NCI-H187 treated with DMSO at 0.1 percent for 48 hours (cell line): Measurements from ENCODE around the gene LRRC3.
"Not testable (repeated sequence)": the region's sequence is repeated elsewhere in the genome, so short reads cannot be mapped to it uniquely, and the experiment has no call there.

Experiments used
- DNase-seq: peaks from one replicate; lab custom pipeline; 2025; lab: John Stamatoyannopoulos, UW

Gene LRRC3

DNA sequence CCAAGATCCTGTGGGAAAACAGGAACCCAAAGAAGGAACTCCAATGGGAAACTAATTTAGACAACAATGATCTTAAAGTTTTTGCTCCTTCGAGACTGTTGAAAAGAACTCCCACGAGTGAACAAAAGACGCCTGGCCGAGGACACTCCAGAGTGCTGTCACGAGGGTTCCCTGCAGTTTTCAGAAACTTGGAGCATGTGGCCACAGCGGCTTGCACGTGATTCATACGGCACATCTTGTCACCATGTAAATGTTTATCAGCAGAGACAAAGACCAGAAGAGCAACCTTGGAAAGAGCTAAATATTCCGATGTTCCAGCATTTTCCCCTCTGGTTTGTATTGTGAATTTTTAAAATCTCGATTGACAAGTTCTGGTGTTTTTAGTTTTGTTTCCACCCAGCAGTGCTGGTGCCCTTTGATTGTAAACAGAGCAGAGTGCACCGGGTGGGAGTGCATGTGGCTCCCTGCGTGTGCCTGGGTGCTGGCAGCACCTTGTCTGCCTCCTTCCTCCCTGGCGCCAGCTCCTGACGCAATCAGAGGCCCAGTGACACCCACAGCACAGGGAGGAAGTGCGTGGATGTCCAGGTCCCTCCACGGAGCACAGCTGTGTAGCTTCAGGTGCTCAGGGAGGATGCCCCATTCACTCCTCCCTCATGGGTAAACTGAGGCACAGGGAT, 23.0 kb downstream of the LRRC3 start:
- no peak for DNase-seq

DNA sequence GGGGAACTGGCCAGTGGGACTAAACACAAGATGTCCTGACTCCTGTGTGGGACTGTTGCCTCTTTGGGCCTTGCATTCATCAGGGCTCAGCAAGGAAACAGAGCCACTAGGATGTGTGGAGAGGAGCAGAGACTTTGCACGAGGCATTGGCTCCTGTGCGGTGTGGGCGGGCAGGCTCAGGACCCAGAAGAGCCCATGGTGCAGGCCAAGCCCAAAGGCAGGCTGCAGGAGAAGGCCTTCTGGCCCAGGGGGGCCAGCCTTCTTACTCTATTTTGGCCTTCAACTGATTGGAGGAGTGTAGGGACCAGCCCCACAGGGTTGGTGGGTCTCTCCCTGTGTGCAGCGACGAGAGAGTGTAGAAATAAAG, 23.5 kb downstream of the LRRC3 start:
- no peak for DNase-seq

DNA sequence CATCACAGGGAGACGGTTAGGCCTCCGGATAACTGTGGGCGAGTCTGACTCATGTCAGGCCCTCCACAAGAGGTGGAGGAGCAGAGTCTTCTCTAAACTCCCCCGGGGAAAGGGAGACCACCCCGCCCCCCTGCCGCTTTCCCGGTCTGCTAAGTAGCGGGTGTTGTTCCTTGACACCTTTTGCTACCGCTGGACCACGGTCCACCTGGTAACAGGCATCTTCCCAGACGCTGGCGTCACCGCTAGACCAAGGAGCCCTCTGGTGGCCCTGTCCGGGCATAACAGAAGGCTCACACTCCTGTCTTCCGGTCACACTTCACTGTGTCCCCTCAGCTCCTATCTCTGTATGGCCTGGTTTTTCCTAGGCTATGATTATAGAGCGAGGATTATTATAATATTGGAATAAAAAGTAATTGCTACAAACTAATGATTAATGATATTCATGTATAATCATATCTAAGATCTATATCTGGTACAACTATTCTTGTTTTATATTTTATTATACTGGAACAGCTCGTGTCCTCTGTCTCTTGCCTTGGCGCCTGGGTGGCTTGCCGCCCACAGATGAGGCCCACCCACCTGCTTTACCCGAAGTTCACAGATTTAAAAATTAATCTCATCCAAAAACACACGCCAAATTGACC, 24.4 kb downstream of the LRRC3 start:
- not testable (repeated sequence) for DNase-seq

DNA sequence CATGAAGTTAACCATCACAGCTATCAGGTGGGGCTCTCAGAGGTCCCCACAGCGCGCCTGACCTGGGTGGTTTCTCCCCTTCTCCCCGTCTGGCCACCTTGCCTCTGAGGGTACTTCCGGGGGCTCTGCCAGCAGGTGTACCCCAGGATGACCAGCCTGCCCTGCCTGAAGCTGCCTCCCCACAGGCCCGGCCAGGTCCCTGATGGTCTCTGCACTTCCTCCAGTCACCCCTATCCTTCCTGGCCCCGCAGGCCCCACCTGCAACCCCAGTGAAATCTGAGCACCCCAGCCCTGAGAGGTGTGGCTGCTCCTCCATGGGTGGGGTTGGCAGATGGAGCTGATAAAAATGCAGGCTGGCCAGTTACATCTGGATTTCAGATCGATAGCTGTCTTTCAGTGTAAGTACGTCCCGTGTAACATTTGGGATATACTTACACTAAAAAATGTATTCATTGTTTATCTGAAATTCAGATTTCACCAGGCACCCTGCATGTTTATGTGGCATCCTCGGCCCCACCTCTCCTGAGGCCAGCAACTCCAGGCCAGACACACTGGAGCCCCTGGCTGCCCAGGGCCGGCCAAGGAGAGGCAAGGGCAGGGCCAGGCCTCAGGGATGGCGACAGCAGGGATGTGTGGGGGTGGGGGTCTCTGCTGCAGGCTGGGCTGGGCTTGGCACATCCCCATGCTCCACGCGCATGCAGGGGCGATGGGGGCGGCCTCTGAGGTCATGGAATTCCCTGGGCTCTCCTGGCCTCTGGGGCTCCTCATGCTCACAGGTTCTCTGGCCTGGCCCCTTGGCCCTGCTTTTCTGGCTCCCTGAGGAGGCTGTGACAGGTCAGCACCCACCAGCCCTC, 25.1 kb downstream of the LRRC3 start:
- no peak for DNase-seq

DNA sequence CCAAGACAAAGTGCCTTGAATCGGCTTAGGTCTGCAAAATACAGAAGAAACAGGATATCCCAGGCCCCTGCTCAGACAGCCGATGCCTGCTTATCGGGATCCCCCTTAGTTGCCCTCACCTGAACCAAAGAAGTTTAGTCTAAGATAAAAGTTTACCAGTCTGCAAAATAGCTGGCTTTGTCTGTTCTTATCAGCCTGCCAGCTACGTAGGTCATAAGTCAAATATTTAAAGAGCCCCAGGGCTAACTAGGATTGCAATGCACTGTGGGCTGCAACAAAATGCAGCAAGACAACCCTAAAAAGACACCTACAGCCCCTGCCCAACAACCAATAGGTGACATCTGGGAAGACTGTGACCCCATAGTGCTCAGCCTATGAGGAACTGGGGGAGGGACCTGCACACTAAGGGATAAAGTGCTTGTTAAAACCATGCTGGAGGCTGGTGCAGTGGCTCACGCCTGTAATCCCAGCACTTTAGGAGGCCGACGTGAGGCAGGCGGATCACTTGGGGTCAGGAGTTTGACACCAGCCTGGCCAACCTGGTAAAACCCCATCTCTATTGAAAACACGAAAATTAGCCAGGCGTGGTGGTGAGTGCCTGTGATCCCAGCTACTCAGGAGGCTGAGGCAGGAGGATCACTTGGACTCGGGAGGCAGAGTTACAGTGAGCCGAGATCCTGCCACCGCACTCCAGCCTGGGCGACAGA, 27.4 kb downstream of the LRRC3 start:
- DNase-seq: no peak

DNA sequence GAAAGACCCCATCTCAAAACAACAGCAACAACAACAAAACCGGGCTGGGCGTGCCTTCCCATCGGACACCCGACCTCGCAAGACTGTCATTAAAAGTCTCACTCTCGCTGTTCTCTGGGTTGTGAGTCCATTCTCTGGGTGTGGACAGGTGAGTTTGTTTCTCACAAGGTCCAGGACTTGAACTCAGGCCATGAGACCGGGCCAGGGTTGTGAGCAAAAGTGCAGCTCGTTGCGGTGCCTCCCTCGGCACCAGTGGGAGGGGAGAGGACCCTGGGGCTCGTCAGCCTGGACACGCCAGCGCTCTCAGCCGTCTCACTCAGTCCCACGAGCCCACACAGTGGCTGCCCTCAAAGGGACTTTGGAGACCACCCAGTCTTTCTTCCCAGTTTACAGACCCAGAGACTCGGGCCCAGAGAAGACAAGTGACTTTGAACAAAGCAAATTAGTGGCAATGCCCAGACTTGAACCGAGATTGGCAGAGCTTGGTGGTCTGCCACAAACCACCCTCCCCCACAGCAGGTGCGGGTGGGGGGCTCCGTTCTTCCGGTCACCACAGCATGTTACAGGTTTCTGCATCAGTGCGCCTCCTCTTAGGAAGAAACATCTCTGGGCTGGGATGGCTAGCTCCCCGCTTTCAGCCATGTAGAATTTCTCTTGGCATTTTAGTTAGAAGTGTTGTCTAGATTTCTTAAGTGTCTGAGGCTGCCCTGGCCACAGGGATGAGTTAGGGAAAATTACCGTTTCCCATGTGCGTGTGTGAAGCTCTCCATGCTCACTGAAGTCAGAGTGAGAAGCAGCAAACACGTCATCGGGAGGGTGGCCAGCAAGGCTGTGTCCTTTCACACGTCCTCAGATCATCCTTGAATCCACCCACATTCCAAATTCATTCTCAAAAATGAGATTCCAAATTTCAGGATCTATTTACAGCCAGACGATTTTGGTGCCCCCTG, 28.3 kb downstream of the LRRC3 start:
- DNase-seq: no peak

DNA sequence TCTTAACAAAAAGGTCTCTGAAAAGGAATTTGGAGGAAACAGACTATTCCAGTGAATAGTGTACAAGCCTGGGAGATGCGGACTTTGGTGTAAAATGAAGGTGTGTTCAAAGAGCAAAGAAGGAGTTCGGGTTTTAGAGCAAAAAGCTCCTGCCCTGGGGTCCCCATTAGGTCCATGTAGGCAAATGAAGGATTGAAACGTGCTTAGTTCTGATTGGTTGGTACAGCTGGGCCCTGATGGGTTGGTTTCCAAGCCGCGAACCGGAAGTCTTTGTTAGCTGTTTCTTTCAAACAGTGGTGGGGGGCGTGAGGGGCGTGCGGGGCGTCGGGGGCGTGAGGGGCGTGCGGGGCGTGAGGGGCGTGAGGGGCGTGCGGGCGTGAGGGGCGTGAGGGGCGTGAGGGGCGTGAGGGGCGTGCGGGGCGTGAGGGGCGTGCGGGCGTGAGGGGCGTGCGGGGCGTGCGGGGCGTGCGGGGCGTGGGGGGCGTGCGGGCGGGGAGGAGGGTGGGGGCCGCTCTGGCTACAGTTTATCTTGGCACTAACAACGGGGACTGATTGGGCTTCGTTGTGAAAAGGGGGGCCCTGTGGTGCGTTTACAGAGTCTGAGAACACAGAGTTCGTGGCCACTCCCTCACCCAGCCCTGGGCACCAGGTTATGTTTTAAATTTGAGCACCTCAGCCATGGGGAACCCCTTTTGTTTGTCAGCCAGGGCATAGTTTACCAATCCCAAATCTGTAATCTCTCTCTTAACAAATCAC, 29.4 kb downstream of the LRRC3 start:
- DNase-seq: no peak

DNA sequence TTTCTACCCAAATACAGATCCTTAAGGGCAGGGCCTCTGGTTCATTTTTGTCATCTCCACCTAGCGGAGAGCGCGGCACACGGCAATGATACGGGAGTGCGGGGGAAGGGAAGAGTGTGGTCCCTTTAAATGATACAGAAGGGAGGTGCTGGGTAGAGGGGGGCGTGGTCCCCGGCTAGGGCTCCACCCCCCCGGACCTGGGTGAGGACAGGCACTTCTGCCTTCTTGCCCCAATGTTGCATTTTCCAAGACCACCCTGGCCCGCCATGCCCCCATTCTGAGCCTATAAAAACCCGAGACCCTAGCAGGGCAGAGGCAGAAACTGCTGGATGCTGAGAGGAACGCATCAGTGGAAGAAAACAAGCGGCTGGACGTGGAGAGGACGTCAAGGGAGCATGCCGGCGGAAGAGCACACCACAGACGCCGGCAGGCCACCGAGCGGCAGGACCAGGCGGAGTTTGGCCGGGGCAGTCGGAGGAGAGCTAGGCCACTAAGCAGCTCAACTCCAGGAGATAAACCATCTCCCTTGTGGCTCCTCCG, 30.0 kb downstream of the LRRC3 start:
- no peak for DNase-seq

DNA sequence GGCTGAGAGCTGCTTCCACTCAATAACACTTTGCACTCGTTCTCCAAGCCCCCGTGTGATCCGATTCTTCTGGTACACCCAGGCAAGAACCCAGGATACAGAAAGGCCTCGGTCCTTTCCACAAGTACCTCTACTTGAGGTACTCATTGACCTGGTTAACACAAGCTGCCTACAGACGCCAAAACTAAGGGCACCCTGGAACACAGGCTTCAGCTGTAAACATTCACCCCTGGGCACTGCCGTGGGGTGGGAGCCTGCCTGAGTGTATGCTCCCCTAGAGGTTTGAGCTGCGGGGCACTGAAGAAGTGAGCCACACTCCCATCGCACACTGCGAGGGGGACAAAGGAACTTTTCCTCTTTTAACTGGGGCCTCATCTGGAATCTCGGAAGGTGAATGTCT, 30.5 kb downstream of the LRRC3 start:
- DNase-seq: no peak

DNA sequence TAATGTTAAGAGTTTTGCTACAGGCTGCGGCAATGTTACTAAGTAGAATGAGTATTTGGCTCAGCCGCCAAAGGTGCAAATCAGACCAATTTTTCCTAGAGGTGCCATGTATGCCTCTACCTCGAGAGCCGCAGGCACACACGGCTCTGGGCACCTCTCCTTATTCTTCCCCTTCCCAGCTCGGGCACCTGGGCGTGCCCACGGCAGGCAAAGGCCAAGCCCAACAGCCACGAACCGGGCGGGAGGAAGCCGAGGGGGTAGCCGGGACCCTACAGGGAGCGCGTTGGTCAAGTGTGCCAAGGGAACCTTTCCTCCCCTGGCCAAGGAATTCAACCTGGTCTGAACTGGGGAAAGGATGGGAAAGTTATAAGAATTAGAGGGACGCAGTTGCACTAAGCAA, 31.0 kb downstream of the LRRC3 start:
- DNase-seq: no peak

DNA sequence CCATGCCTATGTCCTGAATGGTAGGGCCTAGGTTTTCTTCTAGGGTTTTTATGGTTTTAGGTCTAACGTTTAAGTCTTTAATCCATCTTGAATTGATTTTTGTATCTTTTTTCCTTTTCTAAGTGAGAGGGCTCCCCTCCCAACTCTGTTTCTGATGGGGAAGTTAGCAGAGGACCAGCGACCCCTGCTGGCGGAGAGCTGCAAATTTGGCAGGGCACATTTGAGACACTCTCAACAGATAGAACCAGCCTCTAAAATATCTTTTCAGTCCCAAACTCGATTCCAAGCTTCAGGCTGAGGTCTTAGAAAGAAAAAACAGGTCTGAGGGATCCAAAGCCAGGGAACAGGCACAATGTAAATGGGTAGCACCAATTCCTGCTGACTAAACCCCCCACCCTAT, 32.5 kb downstream of the LRRC3 start:
- DNase-seq: no peak

DNA sequence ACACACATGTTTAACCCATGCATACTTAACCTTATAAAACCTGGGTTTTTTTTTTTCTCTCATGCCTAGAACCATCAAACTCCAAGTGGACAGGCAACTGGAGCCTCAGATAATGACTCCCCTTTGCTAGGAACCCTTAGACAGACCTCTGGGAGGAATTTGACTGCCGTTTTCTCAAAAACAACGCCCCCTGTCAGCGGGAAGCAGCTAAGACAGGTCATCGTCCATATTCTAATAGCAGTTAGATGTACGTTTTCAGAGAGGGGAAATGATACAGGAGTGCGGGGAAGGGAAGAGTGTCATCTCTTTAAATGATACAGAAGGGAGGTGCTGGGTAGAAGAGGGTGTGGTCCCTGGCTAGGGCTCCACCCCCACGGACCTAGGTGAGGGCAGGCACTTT, 34.7 kb downstream of the LRRC3 start:
- DNase-seq: no peak

DNA sequence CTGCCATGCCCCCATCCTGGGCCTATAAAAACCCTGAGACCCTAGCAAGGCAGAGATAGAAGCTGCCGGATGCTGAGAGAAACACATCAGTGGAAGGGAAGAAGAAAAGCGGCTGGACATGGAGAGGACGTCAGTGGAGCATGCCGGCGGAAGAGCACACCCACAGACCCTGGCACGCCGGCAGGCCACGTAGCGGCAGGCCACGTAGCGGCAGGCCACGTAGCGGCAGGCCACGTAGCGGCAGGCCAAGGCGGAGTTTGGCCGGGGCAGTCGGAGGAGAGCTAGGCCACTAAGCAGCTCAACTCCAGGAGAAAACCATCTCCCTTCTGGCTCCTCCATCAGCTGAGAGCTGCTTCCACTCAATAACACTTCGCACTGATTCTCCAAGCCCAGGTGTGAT, 35.1 kb downstream of the LRRC3 start:
- DNase-seq: no peak

DNA sequence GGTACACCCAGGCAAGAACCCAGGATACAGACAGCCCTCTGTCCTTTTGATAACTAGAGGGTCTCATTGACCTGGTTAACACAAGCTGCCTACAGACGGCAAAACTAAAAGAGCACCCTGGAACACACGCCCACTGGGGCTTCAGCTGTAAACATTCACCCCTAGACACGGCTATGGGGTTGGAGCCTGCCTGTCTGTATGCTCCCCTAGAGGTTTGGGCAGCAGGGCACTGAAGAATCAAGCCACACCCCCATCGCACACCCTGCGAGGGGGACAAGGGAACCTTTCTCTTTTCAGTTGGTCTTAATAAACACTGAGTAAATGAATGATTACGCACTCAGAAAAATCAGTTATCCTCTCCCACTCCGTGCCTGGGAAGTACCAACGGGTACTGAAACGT, 35.5 kb downstream of the LRRC3 start:
- no peak for DNase-seq

DNA sequence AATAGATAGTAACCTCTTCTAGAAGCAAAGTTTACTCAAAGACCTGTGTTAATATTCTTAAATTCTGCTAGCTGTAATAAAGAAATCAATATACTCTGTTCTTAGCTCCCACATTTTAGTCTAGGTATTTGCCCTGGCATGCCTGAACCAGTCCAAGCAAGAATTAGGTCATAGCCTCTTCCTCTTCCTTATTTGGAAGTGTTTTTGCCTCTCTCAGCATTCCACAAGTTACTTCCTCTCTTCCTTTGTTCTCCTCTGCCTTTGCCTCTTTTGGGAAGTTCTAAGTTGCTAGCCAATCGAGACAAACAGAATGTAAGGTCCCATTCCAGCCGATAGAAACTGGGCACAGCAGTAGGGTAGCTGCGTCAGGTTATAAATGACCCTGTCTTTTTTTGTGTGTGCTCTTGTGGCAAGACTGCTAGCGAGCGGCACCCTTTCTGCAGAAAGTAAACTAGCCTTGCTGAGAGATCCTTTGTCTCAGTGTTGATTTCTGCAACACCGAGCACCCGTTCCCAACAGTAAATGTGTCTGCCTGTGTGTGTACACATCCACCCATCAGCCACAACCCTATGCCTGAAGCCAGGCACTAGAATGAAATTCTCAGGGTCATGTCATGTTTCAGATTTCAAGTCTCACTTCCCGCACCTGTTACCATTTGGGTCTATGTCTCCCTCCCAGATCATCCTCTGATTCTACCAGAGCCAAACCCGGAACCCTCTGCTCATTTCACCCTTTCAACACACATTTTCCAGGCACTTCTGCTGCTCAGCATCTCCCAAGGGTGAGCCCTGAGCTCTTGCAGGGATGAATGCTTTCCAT, 37.5 kb downstream of the LRRC3 start:
- DNase-seq: no peak

DNA sequence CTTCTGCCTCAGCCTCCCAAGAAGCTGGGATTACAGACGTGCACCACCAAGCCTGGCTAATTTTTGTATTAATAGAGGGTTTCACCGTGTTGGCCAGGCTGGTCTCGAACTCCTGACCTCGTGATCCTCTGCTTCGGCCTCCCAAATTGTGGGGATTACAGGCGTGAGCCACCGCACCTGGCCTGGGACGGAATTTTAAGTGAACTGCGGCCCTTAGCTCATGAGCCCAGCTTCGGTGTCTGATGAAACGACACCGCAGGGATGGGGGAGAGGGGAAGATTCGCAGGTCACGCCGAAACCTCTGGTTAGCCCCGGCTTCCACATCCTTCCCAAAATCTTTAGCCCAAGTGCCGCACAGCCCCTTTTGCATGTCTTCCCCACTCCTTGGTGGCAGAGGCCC, 39.1 kb downstream of the LRRC3 start:
- DNase-seq: no peak

DNA sequence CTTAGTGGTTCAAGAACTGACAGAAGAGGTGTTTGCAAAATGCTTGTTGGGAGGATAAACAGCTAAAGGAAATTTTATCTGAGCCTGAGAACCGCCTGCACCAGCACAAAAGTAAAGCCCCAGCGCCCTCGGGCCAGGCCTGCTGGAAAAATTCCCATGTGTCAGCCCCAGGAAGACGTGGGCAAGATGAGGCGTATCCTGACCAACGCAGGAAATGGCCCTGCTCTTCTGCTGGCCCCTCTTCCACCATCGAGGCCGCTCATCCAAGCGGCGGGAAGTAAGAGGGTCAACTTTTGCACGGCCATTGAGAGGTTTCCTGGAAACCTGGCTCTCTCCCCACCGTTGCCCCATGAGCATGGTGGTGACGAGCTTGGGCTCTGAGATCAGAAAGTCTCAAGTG, 39.6 kb downstream of the LRRC3 start:
- DNase-seq: no peak

DNA sequence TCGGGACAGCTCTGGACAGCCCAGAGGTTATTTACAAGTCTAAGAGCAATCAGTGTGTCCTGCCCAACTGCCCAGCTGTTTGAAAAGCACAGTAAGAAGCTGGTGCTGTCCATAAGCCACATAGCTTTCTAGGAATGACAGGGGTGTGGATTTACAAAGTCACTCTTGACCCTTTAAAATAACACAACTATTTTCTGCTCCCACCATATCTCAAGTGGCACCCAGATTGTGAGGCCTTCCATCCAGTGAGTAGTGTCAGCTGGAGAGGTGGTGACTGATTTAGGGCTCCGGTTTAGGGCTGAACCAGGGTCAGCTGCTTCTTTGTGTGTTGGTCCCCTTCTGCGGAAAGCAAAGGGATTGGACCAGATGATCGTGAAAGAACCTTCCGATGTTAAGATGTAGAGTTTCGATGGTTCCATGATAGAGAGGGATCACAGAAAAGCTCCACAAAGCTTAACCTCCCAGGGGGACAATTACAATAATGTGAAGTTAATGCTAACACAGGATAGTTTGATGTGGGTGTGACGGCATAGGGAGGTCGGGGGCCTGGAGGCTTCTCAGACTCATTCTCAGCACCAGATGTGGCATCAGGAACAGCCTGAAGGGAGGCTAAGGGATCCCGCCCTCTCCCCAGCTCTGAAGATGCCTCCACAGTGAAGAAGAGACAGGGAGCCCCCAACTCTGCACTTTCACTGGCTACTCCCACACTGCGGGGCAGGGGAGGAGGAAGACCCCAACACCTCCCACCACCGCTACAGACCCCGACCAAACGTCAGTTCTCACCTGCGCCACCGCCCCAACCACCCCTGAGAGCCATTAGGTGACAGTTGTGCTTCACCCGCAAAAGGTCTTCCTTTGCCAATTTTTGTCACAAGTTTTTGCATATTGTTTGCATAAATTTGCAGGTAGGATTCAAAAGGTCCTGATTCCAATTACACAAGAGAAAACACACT, 40.6 kb downstream of the LRRC3 start:
- DNase-seq: no peak
